ENCODE results near the gene EPAS1.

Gene EPAS1

DNA sequence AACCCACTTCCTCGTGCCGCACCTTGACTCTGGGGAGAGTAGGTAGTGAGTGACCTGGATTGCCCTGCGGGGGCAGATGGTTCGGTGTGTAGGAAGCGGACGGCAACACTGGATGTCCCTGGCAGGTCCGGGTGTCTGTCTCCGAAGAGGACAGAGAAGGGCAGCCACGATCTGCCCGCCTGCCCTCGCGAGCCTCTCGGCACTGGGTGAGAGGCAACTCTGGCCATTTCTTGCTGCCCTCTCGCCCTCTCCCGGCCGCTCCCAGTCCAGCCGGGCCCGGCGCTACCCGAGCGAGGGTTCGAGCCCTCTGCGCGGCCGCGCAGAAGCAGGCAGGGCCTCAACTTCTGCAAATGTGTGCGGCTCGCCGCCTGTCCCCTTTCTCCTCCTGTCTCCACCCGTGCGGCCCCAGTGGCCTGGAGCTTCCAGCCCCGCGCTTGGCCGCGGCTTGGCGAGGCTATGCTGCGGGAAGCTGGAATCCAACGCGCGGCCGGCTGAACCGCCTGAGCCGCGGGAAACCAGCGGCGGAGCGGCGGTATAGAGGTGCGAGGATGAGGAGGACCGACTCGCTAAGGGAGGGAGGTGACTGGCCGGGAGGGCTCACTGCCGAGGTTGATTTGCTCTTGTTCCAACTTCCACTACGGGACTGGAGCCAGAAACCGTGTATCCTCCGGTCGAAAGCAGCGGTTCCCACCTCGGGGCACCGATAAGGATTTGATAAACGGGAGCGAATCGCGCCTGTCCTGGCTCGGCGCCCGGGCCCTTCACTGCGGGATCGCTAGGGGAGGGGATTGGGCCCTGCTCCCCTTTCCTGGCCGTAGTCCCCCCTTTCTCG, 1.5 kb downstream of the EPAS1 start:
- DNase-seq (ENCODE audit: low read depth), result no peak
- H3K4me3 ChIP-seq (ENCODE audit: low read depth, low read length), result peak overlapping the region; percentile 57
- TF ChIP-seq, protein P1, sequence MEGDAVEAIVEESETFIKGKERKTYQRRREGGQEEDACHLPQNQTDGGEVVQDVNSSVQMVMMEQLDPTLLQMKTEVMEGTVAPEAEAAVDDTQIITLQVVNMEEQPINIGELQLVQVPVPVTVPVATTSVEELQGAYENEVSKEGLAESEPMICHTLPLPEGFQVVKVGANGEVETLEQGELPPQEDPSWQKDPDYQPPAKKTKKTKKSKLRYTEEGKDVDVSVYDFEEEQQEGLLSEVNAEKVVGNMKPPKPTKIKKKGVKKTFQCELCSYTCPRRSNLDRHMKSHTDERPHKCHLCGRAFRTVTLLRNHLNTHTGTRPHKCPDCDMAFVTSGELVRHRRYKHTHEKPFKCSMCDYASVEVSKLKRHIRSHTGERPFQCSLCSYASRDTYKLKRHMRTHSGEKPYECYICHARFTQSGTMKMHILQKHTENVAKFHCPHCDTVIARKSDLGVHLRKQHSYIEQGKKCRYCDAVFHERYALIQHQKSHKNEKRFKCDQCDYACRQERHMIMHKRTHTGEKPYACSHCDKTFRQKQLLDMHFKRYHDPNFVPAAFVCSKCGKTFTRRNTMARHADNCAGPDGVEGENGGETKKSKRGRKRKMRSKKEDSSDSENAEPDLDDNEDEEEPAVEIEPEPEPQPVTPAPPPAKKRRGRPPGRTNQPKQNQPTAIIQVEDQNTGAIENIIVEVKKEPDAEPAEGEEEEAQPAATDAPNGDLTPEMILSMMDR (IDR thresholded peaks at IDR 0.05; ENCODE audit: control insufficient read depth, extremely low read depth, insufficient read depth), result 0 out of 2 replicates have a peak, but pooled peaks have one; percentile 7

DNA sequence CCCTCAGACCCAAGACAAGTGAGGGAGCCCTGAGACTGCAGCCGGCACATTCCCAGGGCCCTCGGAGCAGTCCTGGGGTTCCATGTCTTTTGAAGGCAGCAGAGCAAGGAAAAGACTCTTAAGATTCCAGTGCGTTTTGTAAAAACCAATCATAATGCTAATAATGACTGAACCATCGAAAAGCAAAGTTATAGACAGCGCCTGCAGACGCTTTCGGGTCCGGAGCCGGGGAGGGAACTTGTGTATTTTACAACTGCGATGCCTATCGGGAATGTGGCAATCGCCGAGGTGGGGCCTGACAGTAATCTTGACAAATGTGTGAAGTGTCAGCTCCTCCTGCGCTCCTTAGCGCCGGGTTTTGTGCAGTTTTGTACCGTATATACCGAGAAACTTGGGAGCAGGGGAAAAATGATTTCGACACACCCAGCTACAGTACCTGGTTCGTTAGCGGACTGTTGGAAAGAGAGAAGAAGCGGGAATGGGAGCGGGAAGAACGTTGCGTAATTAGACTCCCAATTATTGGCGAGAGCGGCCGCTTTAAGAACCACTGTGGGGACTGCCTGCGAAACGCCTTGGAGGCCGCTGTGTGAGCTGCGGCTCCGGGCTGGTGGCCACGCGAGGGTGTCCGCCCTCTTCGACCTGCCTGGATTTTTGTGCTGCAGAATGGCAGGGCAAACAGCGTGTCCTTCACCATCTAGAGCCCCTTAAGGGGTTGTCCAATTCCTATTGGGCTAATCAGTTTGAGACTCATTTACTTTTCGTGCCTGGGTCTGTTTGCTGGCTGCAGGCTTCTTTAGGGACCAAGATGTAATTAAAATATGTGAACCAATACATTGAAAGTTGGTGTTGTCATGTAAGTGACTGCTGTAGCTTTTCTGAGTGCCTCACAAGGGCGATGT, 2.4 kb downstream of the EPAS1 start:
- TF ChIP-seq, protein P1 (IDR thresholded peaks at IDR 0.05; ENCODE audit: control insufficient read depth, extremely low read depth, insufficient read depth), result no peak
- no peak for DNase-seq (ENCODE audit: low read depth)
- H3K4me3 ChIP-seq (ENCODE audit: low read depth, low read length), result no peak overlapping the region

DNA sequence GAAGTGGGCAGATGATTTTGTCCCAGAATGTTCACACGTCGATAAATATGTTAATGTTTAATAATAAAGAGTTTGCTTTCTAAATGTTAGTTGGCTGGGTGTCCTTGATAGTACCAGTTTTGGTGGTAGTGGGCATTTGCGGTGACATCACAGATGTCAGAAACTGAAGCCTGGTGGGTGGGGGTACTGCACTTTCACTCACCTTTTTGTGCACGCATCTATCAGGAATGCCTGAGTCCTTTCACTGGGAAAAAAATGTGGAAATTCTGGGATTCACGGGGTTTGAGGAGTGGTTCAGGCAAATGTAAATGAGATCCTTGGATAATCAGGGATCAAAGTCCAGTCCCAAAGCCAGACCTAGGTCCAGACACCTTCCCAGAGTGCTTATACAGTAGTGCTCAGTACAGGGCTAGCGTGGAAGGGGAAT, 3.2 kb downstream of the EPAS1 start:
- TF ChIP-seq, protein P1 (IDR thresholded peaks at IDR 0.05; ENCODE audit: control insufficient read depth, extremely low read depth, insufficient read depth), result no peak
- no peak for DNase-seq (ENCODE audit: low read depth)
- no peak overlapping the region for H3K4me3 ChIP-seq (ENCODE audit: low read depth, low read length)

DNA sequence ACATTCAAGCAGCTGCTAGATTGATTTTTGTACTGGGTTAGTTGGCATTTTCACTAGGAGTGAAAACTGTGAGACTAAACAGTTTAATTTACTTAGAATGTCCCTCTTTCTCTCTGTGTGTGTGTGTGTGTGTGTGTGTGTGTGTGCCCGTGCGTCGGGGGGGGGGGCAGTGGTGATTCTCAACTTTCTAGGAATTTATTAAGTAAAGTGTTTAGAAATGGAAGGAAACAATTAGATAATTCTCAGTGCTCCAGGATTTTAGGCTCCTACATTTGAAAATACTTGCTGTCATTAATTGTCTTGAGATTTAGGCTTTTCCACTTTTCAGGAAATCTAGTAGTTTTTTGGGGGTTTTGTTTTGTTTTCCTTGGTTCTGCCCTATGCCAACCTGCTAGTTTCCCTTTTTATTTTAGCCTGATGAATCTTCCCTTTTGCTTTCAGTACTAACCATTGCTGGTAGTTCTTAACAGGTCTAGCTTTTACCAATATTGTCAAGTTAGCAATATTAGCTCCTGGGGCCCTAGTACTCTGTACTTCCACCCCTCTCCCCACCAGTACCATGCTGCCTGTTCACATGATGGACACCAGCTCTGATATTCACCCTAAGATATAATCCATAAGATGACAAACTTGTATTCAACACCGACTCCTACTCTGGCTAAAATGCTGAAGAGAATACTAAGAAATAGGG, 4.9 kb downstream of the EPAS1 start:
- no peak overlapping the region for H3K4me3 ChIP-seq (ENCODE audit: low read depth, low read length)
- no peak for DNase-seq (ENCODE audit: low read depth)
- TF ChIP-seq, protein P1 (IDR thresholded peaks at IDR 0.05; ENCODE audit: control insufficient read depth, extremely low read depth, insufficient read depth), result no peak

DNA sequence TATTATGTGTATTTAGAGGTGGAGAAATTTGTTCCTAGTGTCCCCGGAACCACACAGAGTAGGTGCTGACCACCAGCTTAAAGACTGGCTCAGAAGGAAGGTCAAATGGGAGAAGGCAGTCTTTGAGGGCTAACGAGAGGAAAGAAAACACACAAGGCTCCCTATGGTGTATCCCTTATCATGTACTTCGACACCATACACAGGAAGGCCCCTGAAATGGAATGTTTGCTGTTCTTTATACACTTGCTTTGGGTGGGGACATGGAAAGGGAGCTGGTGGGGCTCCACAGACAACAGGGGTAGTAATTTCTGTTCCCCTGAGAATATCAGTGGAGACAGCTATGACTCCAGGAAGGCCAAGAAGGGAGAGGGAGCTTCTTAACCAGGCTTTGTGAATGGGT, 6.0 kb downstream of the EPAS1 start:
- TF ChIP-seq, protein P1 (IDR thresholded peaks at IDR 0.05; ENCODE audit: control insufficient read depth, extremely low read depth, insufficient read depth), result no peak
- no peak overlapping the region for H3K4me3 ChIP-seq (ENCODE audit: low read depth, low read length)
- DNase-seq (ENCODE audit: low read depth), result no peak

DNA sequence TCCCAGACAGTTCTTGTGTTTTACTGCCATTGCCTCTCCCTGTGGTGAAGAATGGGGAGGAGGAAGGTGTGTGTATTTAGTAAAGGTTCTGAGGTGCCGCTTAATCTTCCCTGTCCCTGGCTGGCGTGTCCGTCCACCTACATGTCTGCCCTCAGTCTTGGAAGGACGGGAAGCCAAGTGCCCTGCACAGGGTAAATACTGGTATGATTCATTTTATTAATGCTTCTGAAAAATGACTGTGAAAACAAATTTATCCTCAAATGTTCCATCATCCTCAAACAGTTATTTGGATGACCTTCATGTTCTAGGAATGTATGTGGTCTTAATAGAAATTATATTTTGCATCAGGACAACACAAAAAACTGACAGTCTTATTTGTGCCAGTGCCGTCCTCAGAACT, 6.6 kb downstream of the EPAS1 start:
- H3K4me3 ChIP-seq (ENCODE audit: low read depth, low read length), result no peak overlapping the region
- no peak for DNase-seq (ENCODE audit: low read depth)
- TF ChIP-seq, protein P1 (IDR thresholded peaks at IDR 0.05; ENCODE audit: control insufficient read depth, extremely low read depth, insufficient read depth), result no peak
